ENCODE measurements around the gene HS3ST5.

DNA sequence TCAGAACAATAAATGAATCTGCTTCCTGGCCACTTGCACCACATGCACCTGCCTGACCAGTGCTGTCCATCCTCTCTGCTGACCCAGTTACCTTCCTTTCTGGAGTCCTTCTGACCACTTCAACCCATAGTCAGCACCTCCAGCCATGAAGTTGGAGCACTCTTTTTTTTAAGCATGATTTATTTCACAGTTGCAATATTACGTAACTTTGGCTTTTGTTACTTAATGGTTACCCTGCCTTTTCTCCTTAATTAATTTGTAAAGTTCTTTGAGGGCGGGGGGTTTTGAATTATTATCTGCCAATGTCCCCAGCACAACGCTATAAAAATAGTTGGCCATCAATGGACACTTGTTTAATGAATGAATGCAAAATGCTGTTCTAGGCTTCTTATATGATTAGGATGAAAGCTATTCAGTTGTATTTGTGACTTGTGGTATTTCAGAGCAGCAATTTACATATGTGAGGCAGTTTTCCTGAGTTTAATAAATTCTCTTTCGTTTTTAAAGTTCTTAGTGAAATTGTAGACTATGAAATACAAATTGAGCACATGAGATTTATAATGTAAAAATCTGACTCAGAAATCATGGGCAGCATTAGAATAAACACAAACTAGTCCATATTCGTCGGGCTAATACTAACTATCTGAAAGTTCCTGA, 180.0 kb downstream of the HS3ST5 start:
- TF ChIP-seq, protein P1, sequence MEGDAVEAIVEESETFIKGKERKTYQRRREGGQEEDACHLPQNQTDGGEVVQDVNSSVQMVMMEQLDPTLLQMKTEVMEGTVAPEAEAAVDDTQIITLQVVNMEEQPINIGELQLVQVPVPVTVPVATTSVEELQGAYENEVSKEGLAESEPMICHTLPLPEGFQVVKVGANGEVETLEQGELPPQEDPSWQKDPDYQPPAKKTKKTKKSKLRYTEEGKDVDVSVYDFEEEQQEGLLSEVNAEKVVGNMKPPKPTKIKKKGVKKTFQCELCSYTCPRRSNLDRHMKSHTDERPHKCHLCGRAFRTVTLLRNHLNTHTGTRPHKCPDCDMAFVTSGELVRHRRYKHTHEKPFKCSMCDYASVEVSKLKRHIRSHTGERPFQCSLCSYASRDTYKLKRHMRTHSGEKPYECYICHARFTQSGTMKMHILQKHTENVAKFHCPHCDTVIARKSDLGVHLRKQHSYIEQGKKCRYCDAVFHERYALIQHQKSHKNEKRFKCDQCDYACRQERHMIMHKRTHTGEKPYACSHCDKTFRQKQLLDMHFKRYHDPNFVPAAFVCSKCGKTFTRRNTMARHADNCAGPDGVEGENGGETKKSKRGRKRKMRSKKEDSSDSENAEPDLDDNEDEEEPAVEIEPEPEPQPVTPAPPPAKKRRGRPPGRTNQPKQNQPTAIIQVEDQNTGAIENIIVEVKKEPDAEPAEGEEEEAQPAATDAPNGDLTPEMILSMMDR (conservative IDR thresholded peaks at IDR 0.05 in 1 of 2, IDR thresholded peaks at IDR 0.05 in 1 of 2; ENCODE audit: low read depth in 1 of 2, low read length in 2 of 2): no peak
- no peak for TF ChIP-seq EZH2 (IDR thresholded peaks at IDR 0.05; ENCODE audit: low read length, missing control alignments)

Data from fibroblast of lung (primary cell).